K562 (cell line): ENCODE measurements around the gene TAX1BP1.

Experiments
- HDAC6 ChIP-seq: IDR thresholded peaks from 2 replicates; pipeline ENCODE4 v1.6.1; 2012; ENCODE audit warnings: low read depth, mild to moderate bottlenecking, control low read depth, inconsistent platforms, low read length, moderate library complexity
- MEIS2 ChIP-seq: fragments of 450-650 bp; IDR thresholded peaks from 2 replicates; pipeline ENCODE4 v1.6.1; 2014; ENCODE audit warnings: mild to moderate bottlenecking; ENCODE audit not compliant: partially characterized antibody
- MXI1 ChIP-seq: IDR thresholded peaks from 2 replicates; pipeline ENCODE4 v1.6.1; 2011; ENCODE audit warnings: low read depth, mild to moderate bottlenecking, improper control_type of control experiment, low read length
- NELFE ChIP-seq: IDR thresholded peaks from 2 replicates; pipeline ENCODE4 v1.6.1; 2011; ENCODE audit warnings: mild to moderate bottlenecking; ENCODE audit not compliant: insufficient read depth, insufficient read length
- POLR2A ChIP-seq: fragments of 450-650 bp; conservative IDR thresholded peaks from 2 replicates; pipeline ENCODE4 v1.6.1; 2016
- WHSC1 ChIP-seq: IDR thresholded peaks from one replicate; pipeline ENCODE4 v1.6.1; 2012; ENCODE audit warnings: low read length, control low read depth, inconsistent platforms
- XRCC5 ChIP-seq: fragments of 200-400 bp; formaldehyde crosslinking; IDR thresholded peaks from 2 replicates; pipeline ENCODE4 v1.6.1; 2017; ENCODE audit warnings: low read depth, mild to moderate bottlenecking, low read length
- ZKSCAN3 ChIP-seq: fragments of 250-450 bp; sonication (Bioruptor Pico); IDR thresholded peaks from 2 replicates; pipeline ENCODE4 v1.4.0; 2020
- TF ChIP-seq, protein P1 (sequence below): fragments of 450-650 bp; formaldehyde crosslinking; IDR thresholded peaks from 2 replicates; pipeline ENCODE4 v1.4.0; 2020; ENCODE audit warnings: mild to moderate bottlenecking, moderate library complexity
- TF ChIP-seq, protein P2 (sequence below): sonication (generic); formaldehyde crosslinking; IDR thresholded peaks from 2 replicates; pipeline ENCODE4 v1.8.1; 2023; ENCODE audit warnings: missing genetic modification reagents, mild to moderate bottlenecking, borderline replicate concordance

DNA sequence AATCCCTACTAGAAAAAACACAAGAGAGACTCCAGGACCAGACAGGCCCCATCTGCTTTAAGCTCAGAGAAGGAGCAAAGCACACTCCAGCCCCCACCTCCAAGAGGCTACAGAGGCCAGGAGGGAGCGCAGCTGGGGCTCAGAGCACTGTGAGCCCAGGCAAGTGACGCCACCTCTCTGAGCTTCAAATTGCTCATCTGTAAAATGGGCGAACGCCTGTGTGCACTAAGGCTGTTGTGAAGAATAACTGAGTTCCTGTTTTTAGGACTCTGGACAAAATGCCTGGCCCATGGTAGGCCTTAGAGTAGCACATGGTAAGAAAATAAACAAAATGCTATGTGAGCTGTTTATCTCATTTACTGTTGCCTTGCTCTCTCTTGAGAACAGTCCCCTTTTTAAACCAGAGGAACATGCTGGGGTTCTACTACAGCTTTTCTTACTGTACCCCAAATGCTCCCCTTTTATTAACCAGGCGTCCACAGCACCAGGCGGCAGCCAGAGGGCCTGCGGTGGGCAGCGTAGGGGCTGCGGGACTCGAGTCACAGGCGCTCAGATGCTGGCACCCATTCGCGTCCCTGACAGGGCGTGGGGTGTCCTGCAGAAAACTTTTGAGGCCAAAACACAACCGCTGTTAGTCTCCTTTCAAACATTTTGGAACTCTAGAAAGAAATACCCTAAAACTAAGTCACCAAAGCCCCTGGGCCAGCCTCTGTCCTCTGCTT is 103.8 kb downstream of the TAX1BP1 start:
- TF ChIP-seq MXI1 (no peak), NELFE (no peak), ZKSCAN3 (CRISPR knock-in tag) (no peak), MEIS2 (no peak), XRCC5 (no peak), WHSC1 (no peak), HDAC6 (no peak), POLR2A (no peak)
- TF ChIP-seq, protein P1, sequence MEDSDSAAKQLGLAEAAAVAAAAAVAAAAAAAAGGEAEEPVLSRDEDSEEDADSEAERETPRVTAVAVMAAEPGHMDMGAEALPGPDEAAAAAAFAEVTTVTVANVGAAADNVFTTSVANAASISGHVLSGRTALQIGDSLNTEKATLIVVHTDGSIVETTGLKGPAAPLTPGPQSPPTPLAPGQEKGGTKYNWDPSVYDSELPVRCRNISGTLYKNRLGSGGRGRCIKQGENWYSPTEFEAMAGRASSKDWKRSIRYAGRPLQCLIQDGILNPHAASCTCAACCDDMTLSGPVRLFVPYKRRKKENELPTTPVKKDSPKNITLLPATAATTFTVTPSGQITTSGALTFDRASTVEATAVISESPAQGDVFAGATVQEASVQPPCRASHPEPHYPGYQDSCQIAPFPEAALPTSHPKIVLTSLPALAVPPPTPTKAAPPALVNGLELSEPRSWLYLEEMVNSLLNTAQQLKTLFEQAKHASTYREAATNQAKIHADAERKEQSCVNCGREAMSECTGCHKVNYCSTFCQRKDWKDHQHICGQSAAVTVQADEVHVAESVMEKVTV (CRISPR knock-in tag): no peak
- TF ChIP-seq, protein P2, sequence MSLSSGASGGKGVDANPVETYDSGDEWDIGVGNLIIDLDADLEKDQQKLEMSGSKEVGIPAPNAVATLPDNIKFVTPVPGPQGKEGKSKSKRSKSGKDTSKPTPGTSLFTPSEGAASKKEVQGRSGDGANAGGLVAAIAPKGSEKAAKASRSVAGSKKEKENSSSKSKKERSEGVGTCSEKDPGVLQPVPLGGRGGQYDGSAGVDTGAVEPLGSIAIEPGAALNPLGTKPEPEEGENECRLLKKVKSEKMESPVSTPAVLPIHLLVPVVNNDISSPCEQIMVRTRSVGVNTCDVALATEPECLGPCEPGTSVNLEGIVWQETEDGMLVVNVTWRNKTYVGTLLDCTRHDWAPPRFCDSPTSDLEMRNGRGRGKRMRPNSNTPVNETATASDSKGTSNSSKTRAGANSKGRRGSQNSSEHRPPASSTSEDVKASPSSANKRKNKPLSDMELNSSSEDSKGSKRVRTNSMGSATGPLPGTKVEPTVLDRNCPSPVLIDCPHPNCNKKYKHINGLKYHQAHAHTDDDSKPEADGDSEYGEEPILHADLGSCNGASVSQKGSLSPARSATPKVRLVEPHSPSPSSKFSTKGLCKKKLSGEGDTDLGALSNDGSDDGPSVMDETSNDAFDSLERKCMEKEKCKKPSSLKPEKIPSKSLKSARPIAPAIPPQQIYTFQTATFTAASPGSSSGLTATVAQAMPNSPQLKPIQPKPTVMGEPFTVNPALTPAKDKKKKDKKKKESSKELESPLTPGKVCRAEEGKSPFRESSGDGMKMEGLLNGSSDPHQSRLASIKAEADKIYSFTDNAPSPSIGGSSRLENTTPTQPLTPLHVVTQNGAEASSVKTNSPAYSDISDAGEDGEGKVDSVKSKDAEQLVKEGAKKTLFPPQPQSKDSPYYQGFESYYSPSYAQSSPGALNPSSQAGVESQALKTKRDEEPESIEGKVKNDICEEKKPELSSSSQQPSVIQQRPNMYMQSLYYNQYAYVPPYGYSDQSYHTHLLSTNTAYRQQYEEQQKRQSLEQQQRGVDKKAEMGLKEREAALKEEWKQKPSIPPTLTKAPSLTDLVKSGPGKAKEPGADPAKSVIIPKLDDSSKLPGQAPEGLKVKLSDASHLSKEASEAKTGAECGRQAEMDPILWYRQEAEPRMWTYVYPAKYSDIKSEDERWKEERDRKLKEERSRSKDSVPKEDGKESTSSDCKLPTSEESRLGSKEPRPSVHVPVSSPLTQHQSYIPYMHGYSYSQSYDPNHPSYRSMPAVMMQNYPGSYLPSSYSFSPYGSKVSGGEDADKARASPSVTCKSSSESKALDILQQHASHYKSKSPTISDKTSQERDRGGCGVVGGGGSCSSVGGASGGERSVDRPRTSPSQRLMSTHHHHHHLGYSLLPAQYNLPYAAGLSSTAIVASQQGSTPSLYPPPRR (CRISPR knock-in tag): no peak
